NCI-H128 (cell line): ENCODE results near the gene INPP4B.

Experiments used
- DNase-seq: peaks from one replicate; lab custom pipeline; 2025; ENCODE audit not compliant: unreplicated experiment; lab: John Stamatoyannopoulos, UW

INPP4B gene

DNA sequence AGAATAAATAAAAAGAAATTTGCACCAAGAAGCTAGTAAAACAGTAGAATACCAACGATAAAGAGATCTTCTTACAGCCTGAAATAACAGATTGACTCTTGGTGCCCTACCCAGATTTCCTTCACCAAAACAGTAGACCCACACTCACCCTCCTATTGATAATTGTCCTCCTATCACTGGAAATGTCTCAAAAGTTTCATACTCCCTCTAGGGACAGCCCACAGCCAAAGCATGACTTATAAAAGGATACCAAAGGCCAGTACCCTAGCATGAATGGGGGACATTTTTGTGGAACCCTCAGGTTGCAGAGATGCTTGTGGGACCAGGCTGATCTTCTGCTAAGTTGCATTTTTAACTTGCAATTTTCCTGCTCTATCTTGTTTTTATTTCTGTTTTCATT is 104.1 kb downstream of the INPP4B start:
- no peak for DNase-seq

DNA sequence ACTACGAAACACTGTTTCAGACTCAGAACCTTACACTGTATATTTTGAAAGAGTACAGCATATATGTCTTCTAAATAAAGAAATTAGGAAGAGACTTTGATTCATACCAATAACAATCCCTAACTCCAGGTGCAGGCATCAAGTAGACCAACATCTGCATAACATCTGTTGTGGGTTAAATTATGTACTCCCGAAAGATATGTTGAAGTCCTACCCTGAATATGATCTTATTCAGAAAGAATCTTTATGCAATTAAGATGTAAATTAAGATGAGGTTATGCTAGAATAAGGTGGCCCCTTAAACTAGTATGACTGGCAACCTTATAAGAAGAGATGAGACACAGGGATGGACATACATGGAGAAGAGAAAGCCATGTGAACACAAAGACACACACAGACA is 117.9 kb downstream of the INPP4B start:
- no peak for DNase-seq

DNA sequence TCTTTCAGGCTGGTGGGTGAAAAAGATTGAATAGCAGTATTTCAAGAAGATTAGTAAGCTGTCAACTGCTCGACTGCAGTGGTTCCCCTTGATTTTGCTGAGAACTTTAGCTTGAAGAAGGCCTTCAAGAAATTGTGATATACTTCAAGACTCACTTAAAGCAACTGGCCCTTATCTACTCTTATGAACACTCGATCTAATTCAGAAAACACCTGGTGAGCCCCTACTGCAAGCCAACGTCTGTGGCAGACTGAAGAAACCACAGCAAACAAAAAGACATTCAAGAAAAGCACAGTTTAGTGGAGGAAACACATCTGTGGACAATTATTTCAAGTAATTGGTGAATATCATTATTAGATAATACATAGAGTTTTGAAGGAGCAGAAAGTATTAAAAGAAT is 119.0 kb downstream of the INPP4B start:
- no peak for DNase-seq

DNA sequence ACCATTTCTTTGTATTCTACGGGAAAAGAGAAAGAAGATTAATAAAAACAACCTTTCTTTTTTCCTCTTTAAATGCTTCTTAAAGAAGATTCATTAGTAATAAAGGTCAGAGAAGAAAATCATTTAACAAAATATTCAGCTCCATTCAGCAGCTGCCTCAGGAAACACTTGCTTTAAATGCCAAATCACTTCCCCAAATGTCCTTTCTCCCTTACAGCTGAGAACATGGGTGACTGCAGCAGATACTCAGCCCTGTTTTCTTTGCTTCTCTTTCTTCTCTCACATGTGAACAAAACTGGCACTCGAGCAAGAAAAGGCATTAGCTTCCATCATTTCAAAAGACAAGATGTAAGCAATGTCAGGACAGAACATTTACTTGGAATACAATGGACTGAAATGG is 120.2 kb downstream of the INPP4B start:
- DNase-seq, result no peak

DNA sequence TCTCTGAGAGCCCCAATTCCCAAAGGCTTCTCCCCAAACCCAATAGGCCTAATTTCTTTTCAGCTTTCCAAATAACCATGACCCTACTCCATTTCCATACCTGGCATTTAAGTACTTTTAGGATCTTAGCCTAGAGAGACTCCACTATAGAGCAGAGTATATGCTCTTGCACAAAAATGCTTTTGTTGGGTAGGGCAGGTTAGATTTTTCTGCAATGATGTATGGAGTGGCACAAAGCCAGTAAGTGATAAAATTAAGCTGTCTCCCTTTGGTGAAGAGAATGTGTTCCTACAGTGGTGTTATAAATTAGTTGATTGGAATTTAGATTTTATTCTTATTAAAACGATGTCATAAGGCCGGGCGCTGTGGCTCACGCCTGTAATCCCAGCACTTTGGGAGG is 124.9 kb downstream of the INPP4B start:
- no peak for DNase-seq

DNA sequence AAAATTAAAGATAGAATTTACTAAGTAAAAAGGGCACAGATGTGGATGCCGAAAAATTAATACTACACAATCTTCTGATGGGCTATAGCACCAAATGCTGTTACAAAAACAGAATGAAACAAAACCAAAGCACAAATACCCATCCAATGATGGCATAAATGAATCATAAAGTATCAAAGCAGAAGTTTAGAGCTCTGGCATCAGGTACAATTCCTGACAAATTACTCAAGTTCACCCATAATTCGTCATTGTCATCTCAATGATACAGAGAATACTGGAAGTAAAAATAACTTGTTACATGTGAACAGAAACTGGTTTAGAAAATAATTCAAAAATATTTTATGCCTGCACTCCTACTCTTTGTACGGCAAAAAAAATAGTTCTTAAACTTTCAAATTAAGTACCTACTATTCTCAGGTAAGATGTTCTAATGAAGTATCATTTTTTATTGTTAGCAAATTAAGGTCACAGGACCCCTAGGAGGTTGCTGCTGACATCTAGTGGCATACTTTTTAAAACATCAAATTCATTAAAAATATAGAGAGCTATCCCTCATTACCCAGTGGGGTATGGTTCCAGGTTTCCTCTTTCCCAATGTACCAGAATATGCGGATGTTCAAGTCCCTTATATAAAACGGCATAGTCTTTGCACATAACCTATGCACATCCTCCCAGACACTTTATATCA is 126.1 kb downstream of the INPP4B start:
- no peak for DNase-seq

DNA sequence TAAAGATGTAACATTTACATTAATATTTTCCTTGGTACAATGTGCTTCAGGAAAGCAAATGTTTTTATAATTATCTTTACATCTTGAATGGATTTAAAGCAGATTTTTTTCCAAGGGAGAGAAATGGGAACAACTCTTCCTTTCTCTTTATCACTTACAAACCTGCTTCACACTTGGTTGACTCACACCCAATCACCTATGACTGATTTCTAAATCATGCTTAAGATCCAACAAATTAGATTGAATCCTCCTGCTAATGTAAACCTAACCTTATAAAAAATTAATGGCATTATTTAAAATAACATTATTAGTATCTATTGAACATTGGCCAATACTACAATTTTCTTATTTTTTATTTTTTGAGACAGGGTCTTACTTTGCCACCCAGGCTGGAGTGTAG is 127.1 kb downstream of the INPP4B start:
- no peak for DNase-seq

DNA sequence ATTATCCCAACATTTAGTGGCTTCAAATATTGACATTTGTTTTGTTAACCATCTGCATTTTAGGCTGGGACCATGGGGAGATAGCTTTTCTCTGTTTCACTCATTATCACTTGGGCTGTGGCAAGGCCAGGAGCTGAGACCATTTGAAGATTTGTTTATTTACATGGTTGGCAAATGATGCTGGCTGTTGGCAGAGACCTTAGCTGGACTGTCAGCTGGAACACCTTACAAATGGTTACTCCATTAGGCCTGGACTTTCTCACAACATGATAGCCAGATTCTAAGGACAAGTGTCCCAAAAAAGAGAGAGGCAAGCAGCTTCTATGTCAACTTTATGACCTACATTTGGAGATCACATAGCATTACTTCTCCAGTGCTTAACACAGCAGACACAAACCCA is 130.4 kb downstream of the INPP4B start:
- DNase-seq, result no peak

DNA sequence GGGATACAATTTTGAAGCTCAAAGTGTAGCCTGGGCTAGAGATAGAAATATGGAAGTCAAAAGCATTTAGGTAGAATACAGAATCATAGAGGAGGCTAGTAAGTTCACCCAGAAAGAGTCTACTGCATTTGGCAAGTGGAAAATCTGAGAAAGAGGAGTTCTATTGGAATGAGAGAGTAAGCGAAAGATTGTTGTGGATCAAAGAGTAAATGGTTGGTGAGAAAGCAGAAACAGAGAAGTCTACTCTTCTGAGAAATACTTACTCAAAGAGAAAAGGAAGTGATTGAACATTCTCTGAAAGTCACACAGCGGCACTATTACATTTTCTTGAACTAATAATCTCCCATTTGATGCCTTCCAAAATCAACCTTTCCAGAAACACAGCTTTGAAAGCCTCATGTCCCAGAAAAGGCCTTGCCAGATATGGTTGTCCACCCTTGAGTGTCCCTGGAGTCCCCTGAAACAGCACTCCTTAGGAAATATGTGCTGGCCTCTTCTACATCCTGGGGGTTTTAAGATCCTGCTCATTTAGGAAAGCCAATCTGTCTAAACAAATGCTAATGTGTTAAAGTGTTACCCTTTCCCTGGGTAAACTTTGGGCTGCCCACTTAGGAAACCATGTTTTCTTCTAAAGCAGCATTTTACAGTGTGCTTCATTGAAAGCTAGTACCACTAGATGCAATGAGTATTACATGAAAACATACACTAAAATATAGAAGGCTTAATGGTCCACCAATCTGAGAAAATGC is 132.6 kb downstream of the INPP4B start:
- DNase-seq, result no peak

DNA sequence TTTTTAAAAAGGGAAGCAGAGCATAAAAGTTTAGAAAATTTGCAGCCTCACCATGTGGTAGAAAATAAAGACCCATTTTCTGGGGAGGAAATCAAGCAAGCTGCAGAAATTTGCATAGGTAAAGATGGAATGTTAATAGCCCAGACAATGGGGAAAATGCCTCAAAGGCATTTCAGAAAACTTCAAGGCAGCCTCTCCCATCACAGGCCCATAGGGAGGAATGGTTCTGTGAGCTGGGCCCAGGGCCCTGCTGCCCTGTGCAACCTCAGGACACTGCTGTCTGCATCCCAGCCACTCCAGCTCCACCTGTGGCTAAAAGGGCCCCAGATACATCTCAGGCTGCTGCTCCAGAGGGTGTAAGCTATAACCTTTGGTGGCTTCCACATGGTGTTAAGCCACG is 137.9 kb downstream of the INPP4B start:
- no peak for DNase-seq

DNA sequence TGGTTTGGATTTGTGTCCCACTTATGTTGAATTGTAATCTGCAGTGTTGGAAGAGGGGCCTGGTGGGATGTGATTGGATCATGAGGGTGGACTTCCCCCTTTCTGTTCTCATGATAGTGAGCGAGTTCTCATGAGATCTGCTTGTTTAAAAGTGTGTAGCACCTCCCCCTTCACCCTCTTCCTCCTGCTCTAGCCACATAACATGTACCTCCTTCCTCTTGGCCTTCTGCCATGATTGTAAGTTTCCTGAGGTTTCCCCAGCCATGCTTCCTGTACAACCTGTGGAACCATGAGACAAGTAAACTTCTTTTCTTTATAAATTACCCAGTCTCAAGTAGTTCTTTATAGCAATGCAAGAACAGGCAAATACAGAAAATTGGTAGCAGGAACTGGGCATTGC is 138.7 kb downstream of the INPP4B start:
- no peak for DNase-seq

DNA sequence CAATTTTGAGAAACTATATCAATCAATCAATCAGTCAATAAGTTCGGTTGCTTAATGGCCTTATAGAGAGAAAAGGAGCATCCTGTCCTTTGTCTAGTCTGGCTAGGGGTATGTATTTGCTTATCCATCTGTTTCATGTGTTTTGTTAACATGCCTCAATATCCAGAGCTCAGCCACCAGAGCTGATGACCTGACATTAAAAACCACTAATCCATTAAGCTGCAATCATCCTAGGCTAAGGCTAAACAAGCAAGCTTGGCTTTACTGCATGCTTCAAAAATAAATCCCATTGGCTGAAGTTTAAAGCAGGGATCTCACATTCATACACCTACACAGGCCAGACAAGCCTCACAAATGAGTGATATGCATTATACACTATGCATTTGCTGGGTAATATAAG is 139.7 kb downstream of the INPP4B start:
- DNase-seq, result no peak

DNA sequence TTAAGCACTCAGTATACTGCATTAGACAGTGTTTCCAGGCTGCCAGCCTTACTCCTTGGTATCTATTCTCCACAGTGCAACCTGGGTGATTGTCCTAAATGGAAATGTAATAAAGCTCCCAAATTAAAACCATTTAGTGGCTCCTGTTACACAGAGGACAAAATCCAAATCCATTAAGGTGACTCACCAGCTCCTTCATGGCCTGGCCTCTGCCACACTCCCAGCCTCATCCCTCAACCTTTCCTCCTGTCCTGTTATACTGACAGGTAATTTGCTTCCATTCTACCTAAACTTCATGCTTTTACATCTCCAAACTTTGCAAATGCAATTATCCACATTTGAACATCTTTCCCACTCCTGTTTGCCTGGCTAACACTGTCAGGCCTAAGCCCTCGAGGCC is 140.3 kb downstream of the INPP4B start:
- no peak for DNase-seq

DNA sequence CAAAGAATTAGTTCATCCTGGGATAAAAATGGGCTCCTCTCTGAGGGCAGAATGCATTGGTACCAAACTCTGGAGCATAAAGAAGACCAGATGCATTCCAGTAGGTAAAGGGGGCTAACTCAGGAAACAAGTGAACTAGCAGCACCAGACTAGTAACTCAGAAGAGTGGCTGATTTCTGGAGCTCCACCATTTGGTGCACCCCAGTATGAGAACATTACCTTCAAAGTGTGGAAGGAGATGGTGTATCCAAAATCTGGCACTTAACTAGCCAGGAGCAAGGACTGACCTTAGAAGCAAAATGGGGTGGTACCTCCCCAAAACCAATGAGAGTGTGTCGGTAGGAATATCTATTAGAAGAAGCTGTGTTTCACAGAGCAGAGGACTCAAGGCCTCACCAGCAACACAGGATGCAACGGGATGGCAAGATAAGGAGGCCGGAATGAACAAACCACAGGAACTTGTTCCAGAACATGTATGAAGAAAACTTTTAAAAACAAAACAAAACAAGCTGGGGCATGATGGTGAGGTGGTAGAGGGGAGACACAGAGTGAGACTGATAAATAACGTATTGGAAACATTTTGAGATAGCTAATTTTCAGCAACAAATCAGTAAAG is 142.3 kb downstream of the INPP4B start:
- no peak for DNase-seq

DNA sequence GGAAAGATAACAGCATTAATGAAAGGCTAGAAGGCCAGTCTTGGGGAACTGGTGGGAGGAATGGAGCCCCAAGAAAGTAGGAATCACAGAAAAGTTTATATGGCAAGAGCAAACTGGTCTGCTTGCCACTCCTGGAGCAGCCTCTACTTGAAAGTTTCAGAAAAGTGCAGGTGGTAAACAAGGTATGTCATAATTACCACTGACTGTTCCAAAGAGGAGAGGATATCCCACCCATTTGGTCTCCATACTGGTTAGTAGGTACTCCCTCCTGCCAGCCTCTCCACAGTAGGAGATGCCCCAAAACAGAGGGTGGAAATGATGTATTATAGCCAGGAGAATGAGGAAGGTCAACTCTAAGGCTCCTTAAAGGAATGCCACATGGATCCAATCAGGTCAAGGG is 145.1 kb downstream of the INPP4B start:
- no peak for DNase-seq

DNA sequence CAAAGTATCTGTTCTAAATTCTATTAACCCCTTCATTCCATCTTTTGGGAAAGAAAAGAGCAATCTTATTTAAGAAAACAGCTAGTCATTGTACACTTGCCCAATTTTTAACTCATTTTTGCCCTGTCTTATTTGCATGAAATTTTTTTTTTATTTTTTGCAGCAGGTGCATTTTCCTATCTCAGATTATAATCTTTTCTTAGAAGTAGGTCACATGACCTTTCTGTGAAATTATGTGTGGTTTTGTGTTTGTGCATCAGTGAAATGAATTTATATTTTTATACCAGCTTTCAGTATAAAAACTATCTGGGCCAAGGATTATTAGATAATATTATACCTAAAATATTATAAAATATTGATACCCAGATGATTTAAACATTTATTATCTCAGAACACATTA is 145.6 kb downstream of the INPP4B start:
- DNase-seq, result no peak

DNA sequence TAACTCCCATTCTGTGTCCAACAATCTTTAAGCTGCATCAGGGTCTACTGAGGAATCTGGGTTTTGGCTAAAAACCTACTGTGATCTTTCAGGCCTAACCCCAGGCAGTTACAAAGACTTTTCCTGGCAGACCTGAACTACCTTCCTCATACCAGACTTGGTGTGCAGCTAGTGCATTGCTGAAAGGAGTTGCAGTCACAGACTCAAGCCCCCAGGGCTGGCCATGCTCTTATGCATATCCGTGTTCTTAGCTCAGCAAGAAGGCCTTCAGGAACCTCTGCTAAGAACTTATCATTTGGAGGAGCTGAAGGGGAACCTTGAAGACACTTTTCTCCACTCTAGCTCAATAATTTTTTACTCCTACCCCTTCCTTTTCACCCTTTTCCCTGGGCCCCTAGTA is 147.5 kb downstream of the INPP4B start:
- no peak for DNase-seq

DNA sequence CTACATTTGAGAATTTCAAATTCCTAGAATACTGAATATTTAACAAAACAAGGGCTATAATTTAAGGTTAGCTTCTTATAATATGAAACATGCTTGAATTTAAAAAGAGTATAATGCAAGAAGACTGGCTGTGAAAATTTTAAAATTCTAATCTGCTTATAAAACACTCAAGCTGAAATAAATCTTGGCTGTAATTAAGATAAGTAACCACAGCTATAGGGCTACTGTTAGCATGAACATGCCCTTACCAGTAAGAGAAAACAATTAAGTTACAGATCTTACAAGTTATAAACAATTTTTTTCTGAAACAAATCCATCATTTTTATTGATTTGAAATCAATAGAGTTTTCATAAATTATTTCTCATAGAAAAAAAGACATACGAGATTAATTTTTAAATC is 148.2 kb downstream of the INPP4B start:
- DNase-seq, result no peak

DNA sequence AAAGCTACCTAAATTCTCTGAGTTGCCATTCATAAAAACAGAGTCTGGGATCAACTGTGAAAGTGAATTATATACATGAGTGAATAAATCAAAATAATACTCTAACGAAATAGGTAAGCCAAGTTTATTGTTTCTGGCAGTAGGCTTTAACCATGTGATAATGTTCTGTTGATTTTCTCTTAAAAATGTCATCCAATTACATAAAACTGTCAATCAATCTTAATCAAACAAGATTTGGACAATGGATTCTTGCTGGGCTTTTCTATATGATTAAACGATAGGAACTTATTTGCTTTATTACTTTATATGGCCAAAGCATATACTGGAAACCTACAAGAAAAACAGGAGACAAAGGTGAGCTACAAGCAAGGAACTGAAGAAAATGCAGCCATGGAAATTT is 148.8 kb downstream of the INPP4B start:
- DNase-seq, result no peak

DNA sequence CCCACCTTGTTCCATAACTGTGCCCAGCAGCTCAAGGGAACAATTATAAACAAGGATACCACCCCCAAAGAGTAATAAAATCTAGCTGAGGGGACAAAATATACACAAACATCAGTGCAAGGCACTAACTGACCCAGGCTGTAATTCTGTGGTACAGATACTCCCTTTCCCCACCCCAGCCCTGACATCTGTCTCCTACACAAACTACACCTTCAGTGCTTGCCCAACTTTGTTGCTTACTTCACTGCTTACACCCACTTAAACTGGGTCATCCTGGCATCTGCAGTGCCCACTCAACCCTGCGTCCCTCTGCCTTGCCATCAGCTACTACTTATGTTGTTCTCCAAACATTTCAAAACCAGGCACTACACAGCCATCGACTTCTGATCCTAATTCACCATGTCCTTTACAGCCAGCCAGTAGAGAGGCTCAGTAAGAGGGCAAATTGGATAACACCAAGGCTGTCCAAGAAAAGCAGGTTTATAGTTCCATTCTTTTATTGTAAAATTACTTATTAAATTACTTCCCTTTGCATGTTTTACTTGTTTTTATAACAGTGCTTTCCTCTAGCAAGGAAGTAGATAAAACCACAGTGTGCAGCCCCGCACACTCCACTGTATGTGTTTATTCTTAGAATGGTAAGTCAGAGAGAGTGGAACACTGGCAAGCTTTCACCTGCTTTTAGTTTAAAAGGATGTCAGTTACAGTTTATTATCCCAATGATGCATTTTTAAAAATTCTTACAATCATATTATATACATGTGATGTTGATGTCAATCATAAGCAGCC is 149.6 kb downstream of the INPP4B start:
- no peak for DNase-seq

DNA sequence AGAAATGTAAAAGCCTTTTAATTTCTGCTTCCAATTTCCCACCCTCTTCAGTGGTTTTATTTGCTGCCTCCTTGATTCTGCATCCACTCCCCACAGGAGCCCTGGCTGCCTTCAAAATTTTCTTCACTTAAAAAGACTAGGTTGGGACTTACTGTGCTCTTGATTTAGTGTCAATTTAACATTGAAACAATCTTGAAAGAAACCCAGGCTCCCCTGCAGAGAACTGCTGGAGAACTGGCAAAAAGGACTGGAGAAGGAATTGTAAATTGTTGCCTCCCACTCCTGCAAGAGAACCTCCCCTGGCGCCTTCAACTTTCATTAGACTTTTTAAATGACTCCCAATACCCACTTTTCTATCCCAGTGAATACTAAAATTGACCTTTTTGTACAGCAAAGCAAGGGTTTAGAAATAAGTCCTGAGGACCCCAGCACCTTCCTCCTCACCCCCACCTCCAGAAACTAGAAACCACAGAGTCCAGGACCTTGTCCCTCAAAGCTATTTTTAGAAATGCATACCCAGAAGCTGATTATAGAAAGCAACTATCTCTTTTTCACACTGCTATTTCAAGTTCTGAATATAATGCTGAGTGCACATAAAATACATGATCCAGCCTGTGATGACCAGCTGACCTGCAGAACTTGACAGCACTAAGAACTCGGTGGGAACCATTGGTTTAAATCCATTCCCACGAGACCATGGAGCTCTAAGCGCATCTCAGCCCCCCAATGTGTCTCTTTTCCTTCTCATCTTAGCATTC is 155.5 kb downstream of the INPP4B start:
- no peak for DNase-seq
